GM21515 (cell line): ENCODE results near the gene CENPP.
"Not testable (repeated sequence)": the region's sequence is repeated elsewhere in the genome, so short reads cannot be mapped to it uniquely, and the experiment has no call there.

ENCODE experiments used
- ATAC-seq: cut with Tn5 transposase; IDR thresholded peaks from one replicate; pipeline ENCODE4 v1.9.1; 2021; ENCODE audit not compliant: unreplicated experiment

The CENPP gene

GRCh38 chr9:92611621-92612285, 286.0 kb downstream of the CENPP start:
- ATAC-seq, result no peak

- ATAC-seq, result no peak
Observed at GRCh38 chr9:92612292-92612691, 286.5 kb downstream of the CENPP start.

DNA sequence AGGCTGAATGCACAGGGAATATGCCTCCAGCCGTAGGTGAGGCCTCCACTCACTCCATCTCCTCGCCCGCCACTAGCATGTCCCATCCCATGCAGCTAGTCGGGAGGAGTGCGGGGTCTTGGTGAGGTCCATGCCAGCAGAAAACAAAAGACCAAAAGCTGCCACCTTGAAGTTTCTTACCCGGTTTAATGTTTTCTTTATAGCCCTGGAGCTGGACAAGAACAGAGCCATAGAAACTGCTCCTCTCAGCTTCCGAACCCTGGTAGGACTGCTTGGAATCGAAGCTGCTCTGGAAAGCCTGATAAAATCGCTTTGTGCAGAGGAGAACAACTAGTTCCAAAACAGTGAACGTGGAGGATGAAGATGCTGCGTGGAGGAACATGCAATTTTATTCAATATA, 287.1 kb downstream of the CENPP start:
- no peak for ATAC-seq

DNA sequence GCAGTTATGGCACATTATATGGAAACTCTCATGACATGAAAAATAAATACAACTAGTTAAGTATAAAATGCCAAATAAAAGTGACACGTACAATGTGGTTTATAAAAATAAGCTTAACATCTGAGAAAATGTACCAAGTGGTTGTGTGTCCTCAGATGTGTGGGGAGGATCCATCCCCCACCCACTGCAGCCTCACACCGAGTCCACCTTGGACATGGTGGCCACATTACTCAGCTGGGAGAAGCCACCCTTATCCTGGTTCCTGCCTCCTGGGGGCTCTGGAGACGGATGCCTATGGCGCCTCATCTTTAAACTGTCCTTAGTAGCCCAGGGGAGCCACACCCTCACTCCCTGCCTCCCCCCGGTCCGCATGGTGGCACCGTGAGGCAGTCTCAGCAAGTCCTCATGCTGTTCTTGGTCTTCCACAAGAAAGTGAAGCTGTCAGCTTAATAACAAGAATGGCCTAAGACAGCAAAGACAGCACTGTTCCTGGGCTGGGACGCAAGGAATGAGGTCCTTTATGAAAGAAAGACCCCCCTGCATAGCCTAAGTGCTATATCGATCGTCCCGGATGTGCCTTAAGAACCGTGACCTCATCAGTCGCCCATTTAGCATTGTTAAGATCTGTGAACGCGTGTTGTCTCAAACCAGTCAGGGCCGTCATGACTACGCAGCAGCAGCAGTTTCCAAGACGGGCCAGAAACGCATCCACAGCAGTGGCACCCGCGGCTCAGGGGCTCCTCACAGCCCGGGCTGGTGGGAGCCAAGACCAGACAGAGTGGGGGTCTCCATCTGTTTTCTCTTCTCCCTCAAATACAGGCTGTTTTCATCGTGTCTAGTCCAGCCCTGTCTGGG, 287.7 kb downstream of the CENPP start:
- no peak for ATAC-seq

DNA sequence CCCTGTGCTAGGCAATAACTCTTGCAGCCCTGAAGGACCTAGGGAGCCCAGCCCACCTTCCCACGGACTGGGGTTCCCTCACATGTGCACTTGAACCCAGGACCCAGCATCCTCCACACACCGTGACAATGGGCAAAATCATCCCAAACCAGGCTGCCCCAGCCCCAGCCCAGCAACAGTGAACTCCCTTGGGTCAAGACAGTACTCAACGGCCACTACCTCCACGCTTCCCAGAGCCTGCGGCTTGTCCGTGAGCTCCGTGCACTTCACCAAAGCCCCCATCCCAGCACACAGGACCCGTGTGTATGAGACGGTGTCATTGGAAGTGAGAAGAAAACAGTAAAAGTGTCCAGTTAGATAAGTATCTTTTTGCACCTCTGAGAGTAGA, 288.4 kb downstream of the CENPP start:
- no peak for ATAC-seq

- no peak for ATAC-seq
Observed at GRCh38 chr9:92614763-92615461, 289.2 kb downstream of the CENPP start.

GRCh38 chr9:92615790-92616189, 290.0 kb downstream of the CENPP start:
- no peak for ATAC-seq

GRCh38 chr9:92616199-92616641, 290.5 kb downstream of the CENPP start:
- ATAC-seq, result no peak

DNA sequence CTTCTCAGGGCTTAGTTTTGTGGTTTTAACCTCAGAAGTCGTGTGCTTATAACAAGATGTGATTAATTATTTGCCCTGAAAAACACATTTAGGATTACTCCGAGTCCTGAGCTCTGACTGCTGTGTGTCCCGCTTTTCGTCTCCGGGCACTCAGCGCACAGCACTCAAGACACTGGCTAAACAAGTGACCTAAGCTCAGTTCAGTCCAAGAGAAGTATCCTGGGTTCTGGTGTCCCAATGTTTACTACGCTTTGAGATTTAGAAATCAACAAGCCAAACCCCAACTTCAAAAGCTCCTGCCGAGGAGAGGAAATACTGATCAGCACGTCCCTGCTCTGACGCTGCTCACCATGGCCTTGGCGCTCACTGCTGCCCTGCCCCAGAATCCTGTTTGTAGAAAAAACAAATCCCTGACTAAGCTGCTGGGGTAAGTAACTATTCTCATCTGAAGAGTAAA, 290.9 kb downstream of the CENPP start:
- no peak for ATAC-seq

DNA sequence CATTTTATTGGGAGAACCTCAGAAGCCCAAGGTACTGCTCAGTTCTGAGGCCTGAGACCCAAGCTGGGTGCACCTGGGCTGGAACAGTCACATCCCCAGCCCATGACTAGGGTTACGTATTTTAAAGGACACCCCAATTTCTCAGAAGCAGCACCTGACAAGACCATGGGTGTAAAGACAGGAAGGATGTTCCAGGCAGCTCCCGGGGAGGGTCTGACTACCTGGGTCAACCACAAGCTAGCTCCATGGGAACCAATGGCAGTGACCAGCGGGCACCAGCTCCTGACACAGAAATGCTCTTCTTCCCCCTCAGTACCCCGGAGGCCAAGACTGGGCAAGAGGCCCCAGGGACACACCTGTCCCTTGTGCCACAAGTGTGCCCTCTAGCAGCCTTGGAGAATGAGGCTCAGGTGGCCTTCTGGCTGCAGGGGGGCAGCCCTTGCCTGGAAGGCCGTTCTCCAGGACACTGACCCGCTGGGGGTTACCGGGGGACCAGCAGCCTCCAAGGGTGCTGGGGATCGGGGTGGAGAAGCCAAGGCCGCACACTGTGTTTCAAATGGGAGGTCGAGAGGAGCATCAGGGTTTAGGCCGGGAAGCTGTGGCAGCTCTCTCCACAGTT, 291.6 kb downstream of the CENPP start:
- no peak for ATAC-seq

DNA sequence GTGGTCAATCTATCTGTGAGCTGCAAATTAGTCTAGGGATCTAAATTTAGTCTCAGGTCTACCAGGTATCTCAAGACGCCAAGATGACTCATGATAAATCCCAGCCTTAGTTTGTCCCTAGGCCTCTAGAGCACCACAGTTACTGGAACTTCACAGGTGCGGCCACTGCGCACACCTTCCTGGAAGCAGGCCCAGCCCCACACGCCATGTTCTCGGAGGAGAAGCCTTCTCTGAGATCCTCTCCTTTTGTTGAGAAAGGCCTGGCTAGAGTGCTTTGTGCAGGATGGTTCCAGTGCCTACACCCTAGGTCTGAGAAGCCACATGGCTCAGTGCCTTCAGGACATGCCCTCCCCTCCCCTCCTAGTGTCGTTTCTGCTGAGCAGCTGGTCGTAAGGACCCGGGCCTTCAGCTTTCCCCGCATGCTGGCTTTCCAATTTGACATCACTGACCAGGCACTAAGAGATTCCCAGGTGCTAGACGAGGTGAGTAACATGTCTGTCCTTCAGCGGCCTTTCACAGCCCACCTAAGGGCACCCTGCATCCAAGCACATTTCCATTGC, 292.3 kb downstream of the CENPP start:
- ATAC-seq, result no peak

DNA sequence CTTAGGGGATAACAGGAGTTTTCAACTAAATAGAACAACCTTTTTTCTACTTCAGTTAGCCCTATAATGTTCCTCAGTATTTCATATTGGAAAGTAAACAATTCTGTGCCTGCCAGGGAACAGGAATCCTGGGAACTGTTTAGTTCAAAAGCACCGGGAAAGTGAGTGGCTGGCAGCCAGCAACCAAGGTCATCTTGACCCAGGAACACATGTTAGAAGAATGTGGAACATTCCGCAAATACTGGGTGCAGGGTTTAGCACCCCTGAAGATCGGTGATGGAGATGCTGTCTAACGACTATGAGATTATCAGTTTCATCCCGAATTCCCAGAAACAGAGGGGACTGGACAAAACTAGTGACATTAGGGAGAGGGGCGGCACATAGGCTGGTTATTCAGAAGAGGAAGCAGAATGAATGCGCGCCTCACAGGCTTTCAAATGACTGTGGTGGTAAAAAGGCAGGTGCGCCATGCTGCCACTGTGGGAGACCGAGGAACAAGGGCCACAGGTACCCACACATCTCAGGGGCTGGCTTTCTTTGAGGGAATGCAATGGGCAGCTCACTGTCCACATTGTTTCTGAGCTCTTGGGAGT, 293.0 kb downstream of the CENPP start:
- no peak for ATAC-seq

DNA sequence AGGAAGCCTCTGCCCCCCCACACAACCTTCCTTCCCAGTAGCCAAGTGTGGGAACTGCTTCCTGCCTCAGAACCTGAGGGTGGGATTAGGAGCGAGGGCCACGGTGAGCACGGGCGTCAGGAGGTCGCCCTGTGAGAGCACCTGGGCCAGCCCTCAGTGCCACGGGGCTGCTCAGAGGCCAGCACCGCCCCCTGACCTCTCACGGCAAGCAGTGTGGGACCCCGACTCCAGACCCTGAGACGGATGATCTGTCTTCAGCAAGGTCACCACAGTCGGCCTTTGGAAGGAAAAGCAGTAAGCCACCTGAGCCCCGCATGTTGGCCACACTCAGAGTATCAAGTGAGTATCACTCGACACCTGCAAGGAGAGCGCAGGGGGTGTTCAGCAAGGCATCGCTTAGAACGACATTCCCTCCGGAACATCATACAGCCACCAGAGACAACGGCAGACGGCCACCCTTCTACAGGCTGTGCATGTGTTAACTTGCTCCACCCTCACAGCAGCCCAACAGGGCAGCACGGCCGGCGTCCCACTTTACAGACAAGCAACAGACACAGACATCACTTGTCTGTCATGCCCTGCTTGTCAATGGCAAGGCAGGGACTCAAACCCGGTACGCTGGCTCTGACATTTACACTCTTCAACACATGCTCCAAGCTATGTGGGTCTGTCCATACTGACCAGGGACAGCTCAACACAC, 294.0 kb downstream of the CENPP start:
- no peak for ATAC-seq

- ATAC-seq, result no peak
Observed at GRCh38 chr9:92620845-92621244, 295.1 kb downstream of the CENPP start.

GRCh38 chr9:92623936-92624335, 298.2 kb downstream of the CENPP start:
- ATAC-seq, result not testable (repeated sequence)

GRCh38 chr9:92626484-92626883, 300.7 kb downstream of the CENPP start:
- no peak for ATAC-seq

- no peak for ATAC-seq
Observed at GRCh38 chr9:92627651-92628050, 301.9 kb downstream of the CENPP start.

GRCh38 chr9:92631452-92632343, 305.9 kb downstream of the CENPP start:
- ATAC-seq, result no peak

- no peak for ATAC-seq
Observed at GRCh38 chr9:92632641-92633040, 306.9 kb downstream of the CENPP start.
